ENCODE measurements around the gene ADD3. TPM values are rescaled to one million over a fixed set of nuclear protein-coding genes. Genes with fewer than 3 reads are reported as not detected.
A peak's percentile ranks its signal among the peaks of the same experiment; 100 is the strongest.

ADD3 gene
- total RNA-seq (135 TPM), polyA plus RNA-seq (ENCODE audit: insufficient read depth in 1 of 8, insufficient read length in 8 of 8, low replicate concordance in 1 of 8) (100 to 1,000 TPM in 2 of 8 donors, 10 to 100 TPM in 6; 79.8 to 114 (median 92.3) TPM)
- long read RNA-seq, donor 1, full-length matches to known transcripts, result 4 of 4 reads
- long read RNA-seq, donor 1, partial matches to known transcripts, result 0 of 4 reads
- long read RNA-seq, donor 1, other reads (novel, unspliced or antisense), result 0 of 4 reads
- long read RNA-seq, donor 2, full-length matches to known transcripts, result 2 of 2 reads
- long read RNA-seq, donor 2, partial matches to known transcripts, result 0 of 2 reads
- long read RNA-seq, donor 2, other reads (novel, unspliced or antisense), result 0 of 2 reads
- long read RNA-seq, donor 3, full-length matches to known transcripts, result 17 of 17 reads
- long read RNA-seq, donor 3, partial matches to known transcripts, result 0 of 17 reads
- long read RNA-seq, donor 3, other reads (novel, unspliced or antisense), result 0 of 17 reads
- long read RNA-seq, donor 4, full-length matches to known transcripts, result 6 of 6 reads
- long read RNA-seq, donor 4, partial matches to known transcripts, result 0 of 6 reads
- long read RNA-seq, donor 4, other reads (novel, unspliced or antisense), result 0 of 6 reads
- long read RNA-seq, donor 5, full-length matches to known transcripts, result 18 of 42 reads
- long read RNA-seq, donor 5, partial matches to known transcripts, result 24 of 42 reads
- long read RNA-seq, donor 5, other reads (novel, unspliced or antisense), result 0 of 42 reads
- long read RNA-seq, donor 6, full-length matches to known transcripts, result 17 of 28 reads
- long read RNA-seq, donor 6, partial matches to known transcripts, result 11 of 28 reads
- long read RNA-seq, donor 6, other reads (novel, unspliced or antisense), result 0 of 28 reads
- long read RNA-seq, donor 7, full-length matches to known transcripts, result 17 of 28 reads
- long read RNA-seq, donor 7, partial matches to known transcripts, result 11 of 28 reads
- long read RNA-seq, donor 7, other reads (novel, unspliced or antisense), result 0 of 28 reads
- long read RNA-seq, donor 8, full-length matches to known transcripts, result 14 of 14 reads
- long read RNA-seq, donor 8, partial matches to known transcripts, result 0 of 14 reads
- long read RNA-seq, donor 8, other reads (novel, unspliced or antisense), result 0 of 14 reads
- long read RNA-seq, donor 9, full-length matches to known transcripts, result 6 of 14 reads
- long read RNA-seq, donor 9, partial matches to known transcripts, result 8 of 14 reads
- long read RNA-seq, donor 9, other reads (novel, unspliced or antisense), result 0 of 14 reads
- long read RNA-seq, donor 10, full-length matches to known transcripts, result 14 of 30 reads
- long read RNA-seq, donor 10, partial matches to known transcripts, result 16 of 30 reads
- long read RNA-seq, donor 10, other reads (novel, unspliced or antisense), result 0 of 30 reads
- long read RNA-seq, donor 11, full-length matches to known transcripts, result 5 of 17 reads
- long read RNA-seq, donor 11, partial matches to known transcripts, result 12 of 17 reads
- long read RNA-seq, donor 11, other reads (novel, unspliced or antisense), result 0 of 17 reads

GRCh38 chr10:110007701-110008517 is at the start of gene ADD3:
TSS of gene ADD3 (plus strand) at chr10:110007984. CDS start at chr10:110100654, 92,670 bp downstream.
- Histone ChIP-seq H3K4me3 (ENCODE audit: low read length) (peak within 1 kb of the TSS; percentile 81), H3K4me1 (ENCODE audit: control insufficient read depth, insufficient read depth, low read length) (peaks cover 15% of the 10 kb centered on the region), H3K27me3 (ENCODE audit: control insufficient read depth, insufficient read depth, low read length) (peaks cover 2% of the 10 kb centered on the region), H3K27ac (ENCODE audit: low read length) (peak within 1 kb of the TSS; percentile 96), H3K9me3 (replicated peaks; ENCODE audit: control insufficient read depth, low read depth, low read length) (no peaks in the 10 kb centered on the region), H3K36me3 (ENCODE audit: control insufficient read depth, insufficient read depth, low read length) (no peaks in the 10 kb centered on the region)
- under 1% methylated on average over 52 of the region's 83 CpGs for WGBS (ENCODE audit: insufficient coverage)
- peak; percentile 99 for DNase-seq

- no peaks in the 10 kb centered on the region for H3K9me3 ChIP-seq (replicated peaks; ENCODE audit: control insufficient read depth, low read depth, low read length)
- DNase-seq, result no peak
- H3K4me3 ChIP-seq (ENCODE audit: low read length), result no peak overlapping the region
- H3K36me3 ChIP-seq (ENCODE audit: control insufficient read depth, insufficient read depth, low read length), result no peaks in the 10 kb centered on the region
- no peaks in the 10 kb centered on the region for H3K27me3 ChIP-seq (ENCODE audit: control insufficient read depth, insufficient read depth, low read length)
- 60% methylated on average over 2 of the region's 2 CpGs for WGBS (ENCODE audit: insufficient coverage)
- H3K4me1 ChIP-seq (ENCODE audit: control insufficient read depth, insufficient read depth, low read length), result peaks cover 7% of the 10 kb centered on the region
- no peak overlapping the region for H3K27ac ChIP-seq (ENCODE audit: low read length)
These were observed 49.7 kb upstream of the ADD3 start for GRCh38 chr10:109958059-109958458.

GRCh38 chr10:109959259-109960145 is 48.3 kb upstream of the ADD3 start:
- Histone ChIP-seq H3K4me1 (ENCODE audit: control insufficient read depth, insufficient read depth, low read length) (peaks cover 7% of the 10 kb centered on the region), H3K9me3 (replicated peaks; ENCODE audit: control insufficient read depth, low read depth, low read length) (no peaks in the 10 kb centered on the region), H3K27me3 (ENCODE audit: control insufficient read depth, insufficient read depth, low read length) (no peaks in the 10 kb centered on the region), H3K27ac (ENCODE audit: low read length) (no peak overlapping the region), H3K36me3 (ENCODE audit: control insufficient read depth, insufficient read depth, low read length) (no peaks in the 10 kb centered on the region), H3K4me3 (ENCODE audit: low read length) (no peak overlapping the region)
- WGBS (ENCODE audit: insufficient coverage), result 80% methylated on average over 2 of the region's 8 CpGs
- peak; percentile 50 for DNase-seq

GRCh38 chr10:109960682-109961081 is 47.1 kb upstream of the ADD3 start:
- no CpG with 5 or more reads among the region's 2 CpGs for WGBS (ENCODE audit: insufficient coverage)
- Histone ChIP-seq H3K4me1 (ENCODE audit: control insufficient read depth, insufficient read depth, low read length) (peaks cover 7% of the 10 kb centered on the region), H3K27ac (ENCODE audit: low read length) (no peak overlapping the region), H3K4me3 (ENCODE audit: low read length) (no peak overlapping the region), H3K27me3 (ENCODE audit: control insufficient read depth, insufficient read depth, low read length) (no peaks in the 10 kb centered on the region), H3K9me3 (replicated peaks; ENCODE audit: control insufficient read depth, low read depth, low read length) (no peaks in the 10 kb centered on the region), H3K36me3 (ENCODE audit: control insufficient read depth, insufficient read depth, low read length) (no peaks in the 10 kb centered on the region)
- DNase-seq, result no peak

GRCh38 chr10:109961174-109962001 is 46.4 kb upstream of the ADD3 start:
- Histone ChIP-seq H3K27ac (ENCODE audit: low read length) (no peak overlapping the region), H3K9me3 (replicated peaks; ENCODE audit: control insufficient read depth, low read depth, low read length) (no peaks in the 10 kb centered on the region), H3K4me1 (ENCODE audit: control insufficient read depth, insufficient read depth, low read length) (peaks cover 7% of the 10 kb centered on the region), H3K4me3 (ENCODE audit: low read length) (no peak overlapping the region), H3K36me3 (ENCODE audit: control insufficient read depth, insufficient read depth, low read length) (no peaks in the 10 kb centered on the region), H3K27me3 (ENCODE audit: control insufficient read depth, insufficient read depth, low read length) (no peaks in the 10 kb centered on the region)
- peak; percentile 68 for DNase-seq
- 20% methylated on average over 1 of the region's 5 CpGs for WGBS (ENCODE audit: insufficient coverage)

- no peaks in the 10 kb centered on the region for H3K27me3 ChIP-seq (ENCODE audit: control insufficient read depth, insufficient read depth, low read length)
- H3K4me3 ChIP-seq (ENCODE audit: low read length), result no peak overlapping the region
- DNase-seq, result no peak
- H3K27ac ChIP-seq (ENCODE audit: low read length), result no peak overlapping the region
- H3K4me1 ChIP-seq (ENCODE audit: control insufficient read depth, insufficient read depth, low read length), result peaks cover 10% of the 10 kb centered on the region
- H3K9me3 ChIP-seq (replicated peaks; ENCODE audit: control insufficient read depth, low read depth, low read length), result no peaks in the 10 kb centered on the region
- no peaks in the 10 kb centered on the region for H3K36me3 ChIP-seq (ENCODE audit: control insufficient read depth, insufficient read depth, low read length)
- WGBS (ENCODE audit: insufficient coverage), result no CpG with 5 or more reads among the region's 1 CpG
These were observed 45.5 kb upstream of the ADD3 start for GRCh38 chr10:109962247-109962646.

DNA sequence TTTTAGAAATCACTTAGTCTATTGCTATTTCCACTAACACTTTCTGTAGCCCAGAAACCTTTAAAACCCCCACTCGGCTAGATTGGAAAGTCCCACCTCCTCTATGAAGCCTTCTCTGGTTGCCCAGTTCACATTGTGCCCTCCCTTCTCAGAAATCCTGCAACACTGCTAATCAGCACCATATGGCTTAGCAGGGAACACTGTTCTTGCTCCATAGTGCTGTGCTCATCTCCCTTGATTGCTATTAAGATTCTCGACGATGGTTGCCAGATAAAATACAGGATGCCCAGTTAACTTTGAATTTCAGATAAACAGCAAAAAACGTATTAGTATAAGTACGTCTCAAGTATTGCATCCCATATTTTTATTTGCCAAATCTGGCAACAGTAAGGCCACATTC is 44.3 kb upstream of the ADD3 start:
- Histone ChIP-seq H3K27ac (ENCODE audit: low read length) (no peak overlapping the region), H3K4me1 (ENCODE audit: control insufficient read depth, insufficient read depth, low read length) (peaks cover 17% of the 10 kb centered on the region), H3K4me3 (ENCODE audit: low read length) (no peak overlapping the region), H3K27me3 (ENCODE audit: control insufficient read depth, insufficient read depth, low read length) (no peaks in the 10 kb centered on the region), H3K36me3 (ENCODE audit: control insufficient read depth, insufficient read depth, low read length) (no peaks in the 10 kb centered on the region), H3K9me3 (replicated peaks; ENCODE audit: control insufficient read depth, low read depth, low read length) (no peaks in the 10 kb centered on the region)
- no peak for DNase-seq
- WGBS (ENCODE audit: insufficient coverage), result 64% methylated on average over 2 of the region's 5 CpGs

GRCh38 chr10:109964318-109964717 is 43.5 kb upstream of the ADD3 start:
- WGBS (ENCODE audit: insufficient coverage), result 91% methylated on average over 10 of the region's 10 CpGs
- DNase-seq, result no peak

More at GRCh38 chr10:109964318-109964717, 43.5 kb upstream of the ADD3 start:
- peaks cover 17% of the 10 kb centered on the region for H3K4me1 ChIP-seq (ENCODE audit: control insufficient read depth, insufficient read depth, low read length)
- no peak overlapping the region for H3K27ac ChIP-seq (ENCODE audit: low read length)
- no peaks in the 10 kb centered on the region for H3K27me3 ChIP-seq (ENCODE audit: control insufficient read depth, insufficient read depth, low read length)
- H3K9me3 ChIP-seq (replicated peaks; ENCODE audit: control insufficient read depth, low read depth, low read length), result no peaks in the 10 kb centered on the region
- no peak overlapping the region for H3K4me3 ChIP-seq (ENCODE audit: low read length)
- H3K36me3 ChIP-seq (ENCODE audit: control insufficient read depth, insufficient read depth, low read length), result no peaks in the 10 kb centered on the region
